Measurements from ENCODE around the gene CAP2. TPM values are rescaled to one million over a fixed set of nuclear protein-coding genes. Genes with fewer than 3 reads are reported as not detected.

Gene CAP2
- total RNA-seq, 1 experiment from 2014 or later, result 37.0 TPM

DNA sequence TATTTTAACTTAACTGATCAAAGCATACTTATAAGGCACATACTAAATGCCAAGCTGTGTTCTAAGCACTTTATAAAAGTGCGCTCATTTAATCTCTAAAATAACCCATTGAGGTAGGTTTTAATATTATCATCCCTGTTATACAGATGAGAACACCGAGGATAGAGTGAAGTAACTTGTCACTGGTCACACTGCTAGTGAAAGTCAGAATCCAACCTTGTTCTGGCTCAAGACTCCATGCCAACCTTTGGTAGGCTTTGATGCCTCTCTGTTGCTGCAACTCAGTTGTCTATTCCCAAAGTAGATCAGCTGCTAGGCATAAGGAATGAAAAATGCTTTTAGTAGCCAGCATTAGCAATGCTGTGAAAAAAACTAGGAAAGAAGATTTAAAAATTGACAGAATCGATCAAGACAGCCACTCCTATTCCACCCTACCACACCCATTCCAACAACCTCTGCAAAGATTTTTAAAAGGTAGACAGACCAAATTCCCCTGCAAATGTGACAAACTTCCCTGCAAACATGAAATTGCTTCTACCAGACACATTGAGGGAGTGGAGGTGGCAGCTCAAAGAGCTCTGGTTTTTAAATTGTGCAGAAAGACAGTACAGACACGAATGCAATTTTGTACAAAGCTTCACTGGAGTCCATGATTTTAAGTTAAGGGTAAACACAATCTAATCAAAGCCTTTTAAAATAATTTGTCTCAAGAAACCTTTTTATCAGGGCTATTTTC, 39.8 kb upstream of the CAP2 start:
- ATAC-seq, result no peak
- in situ Hi-C loops (cut with HindIII; ENCODE audit: low pct_unique_long_range_greater_than_20kb, low sequenced_read_pairs), result no loop called here
- H3K4me3 ChIP-seq (ENCODE audit: low read depth in 2 of 2, low read length in 2 of 2), result no peak overlapping the region
- no peak overlapping the region for H3K27ac ChIP-seq (ENCODE audit: low read length)
- no peaks in the 10 kb centered on the region for H3K27me3 ChIP-seq (ENCODE audit: control insufficient read depth, insufficient read depth, low read length)
- 0 out of 2 replicates have a peak, but pooled peaks cover 7% of the 10 kb centered on the region for H3K4me1 ChIP-seq (ENCODE audit: control insufficient read depth, insufficient read depth, low read length)
- H3K9me3 ChIP-seq (ENCODE audit: control insufficient read depth, insufficient read depth, low read depth, low read length), result no peaks in the 10 kb centered on the region
- intact Hi-C loops (cut with micrococcal nuclease; ENCODE audit: unreplicated experiment), result no loop called here
- ChIA-PET POLR2A (interaction anchor here (0.6 to 1.4 kb wide), 2 partner anchors 9 to 196 kb away, joined by 5 read pairs; no protein-coding TSS in a partner anchor), CTCF (no interaction called here)
- H3K36me3 ChIP-seq (ENCODE audit: control insufficient read depth, insufficient read depth, low read length), result no peaks in the 10 kb centered on the region
- no peak for DNase-seq (ENCODE audit: low read depth, low spot score)
- BruUV-seq (replicated peaks), result no TSS peak
- TF ChIP-seq, protein P1, sequence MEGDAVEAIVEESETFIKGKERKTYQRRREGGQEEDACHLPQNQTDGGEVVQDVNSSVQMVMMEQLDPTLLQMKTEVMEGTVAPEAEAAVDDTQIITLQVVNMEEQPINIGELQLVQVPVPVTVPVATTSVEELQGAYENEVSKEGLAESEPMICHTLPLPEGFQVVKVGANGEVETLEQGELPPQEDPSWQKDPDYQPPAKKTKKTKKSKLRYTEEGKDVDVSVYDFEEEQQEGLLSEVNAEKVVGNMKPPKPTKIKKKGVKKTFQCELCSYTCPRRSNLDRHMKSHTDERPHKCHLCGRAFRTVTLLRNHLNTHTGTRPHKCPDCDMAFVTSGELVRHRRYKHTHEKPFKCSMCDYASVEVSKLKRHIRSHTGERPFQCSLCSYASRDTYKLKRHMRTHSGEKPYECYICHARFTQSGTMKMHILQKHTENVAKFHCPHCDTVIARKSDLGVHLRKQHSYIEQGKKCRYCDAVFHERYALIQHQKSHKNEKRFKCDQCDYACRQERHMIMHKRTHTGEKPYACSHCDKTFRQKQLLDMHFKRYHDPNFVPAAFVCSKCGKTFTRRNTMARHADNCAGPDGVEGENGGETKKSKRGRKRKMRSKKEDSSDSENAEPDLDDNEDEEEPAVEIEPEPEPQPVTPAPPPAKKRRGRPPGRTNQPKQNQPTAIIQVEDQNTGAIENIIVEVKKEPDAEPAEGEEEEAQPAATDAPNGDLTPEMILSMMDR (IDR thresholded peaks at IDR 0.05), result no peak
- TF ChIP-seq, protein P2, sequence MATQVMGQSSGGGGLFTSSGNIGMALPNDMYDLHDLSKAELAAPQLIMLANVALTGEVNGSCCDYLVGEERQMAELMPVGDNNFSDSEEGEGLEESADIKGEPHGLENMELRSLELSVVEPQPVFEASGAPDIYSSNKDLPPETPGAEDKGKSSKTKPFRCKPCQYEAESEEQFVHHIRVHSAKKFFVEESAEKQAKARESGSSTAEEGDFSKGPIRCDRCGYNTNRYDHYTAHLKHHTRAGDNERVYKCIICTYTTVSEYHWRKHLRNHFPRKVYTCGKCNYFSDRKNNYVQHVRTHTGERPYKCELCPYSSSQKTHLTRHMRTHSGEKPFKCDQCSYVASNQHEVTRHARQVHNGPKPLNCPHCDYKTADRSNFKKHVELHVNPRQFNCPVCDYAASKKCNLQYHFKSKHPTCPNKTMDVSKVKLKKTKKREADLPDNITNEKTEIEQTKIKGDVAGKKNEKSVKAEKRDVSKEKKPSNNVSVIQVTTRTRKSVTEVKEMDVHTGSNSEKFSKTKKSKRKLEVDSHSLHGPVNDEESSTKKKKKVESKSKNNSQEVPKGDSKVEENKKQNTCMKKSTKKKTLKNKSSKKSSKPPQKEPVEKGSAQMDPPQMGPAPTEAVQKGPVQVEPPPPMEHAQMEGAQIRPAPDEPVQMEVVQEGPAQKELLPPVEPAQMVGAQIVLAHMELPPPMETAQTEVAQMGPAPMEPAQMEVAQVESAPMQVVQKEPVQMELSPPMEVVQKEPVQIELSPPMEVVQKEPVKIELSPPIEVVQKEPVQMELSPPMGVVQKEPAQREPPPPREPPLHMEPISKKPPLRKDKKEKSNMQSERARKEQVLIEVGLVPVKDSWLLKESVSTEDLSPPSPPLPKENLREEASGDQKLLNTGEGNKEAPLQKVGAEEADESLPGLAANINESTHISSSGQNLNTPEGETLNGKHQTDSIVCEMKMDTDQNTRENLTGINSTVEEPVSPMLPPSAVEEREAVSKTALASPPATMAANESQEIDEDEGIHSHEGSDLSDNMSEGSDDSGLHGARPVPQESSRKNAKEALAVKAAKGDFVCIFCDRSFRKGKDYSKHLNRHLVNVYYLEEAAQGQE (IDR thresholded peaks at IDR 0.05; ENCODE audit: insufficient read depth in 1 of 2, low read depth in 2 of 2, low read length in 1 of 2), result no peak
- TF ChIP-seq POLR2AphosphoS5 (IDR thresholded peaks at IDR 0.05; ENCODE audit: low read depth, low read length) (no peak), TCF7L2 (IDR thresholded peaks at IDR 0.05; ENCODE audit: low read depth, low read length) (no peak), SIN3A (IDR thresholded peaks at IDR 0.05; ENCODE audit: borderline replicate concordance, insufficient read depth, low read depth, low read length) (no peak)

DNA sequence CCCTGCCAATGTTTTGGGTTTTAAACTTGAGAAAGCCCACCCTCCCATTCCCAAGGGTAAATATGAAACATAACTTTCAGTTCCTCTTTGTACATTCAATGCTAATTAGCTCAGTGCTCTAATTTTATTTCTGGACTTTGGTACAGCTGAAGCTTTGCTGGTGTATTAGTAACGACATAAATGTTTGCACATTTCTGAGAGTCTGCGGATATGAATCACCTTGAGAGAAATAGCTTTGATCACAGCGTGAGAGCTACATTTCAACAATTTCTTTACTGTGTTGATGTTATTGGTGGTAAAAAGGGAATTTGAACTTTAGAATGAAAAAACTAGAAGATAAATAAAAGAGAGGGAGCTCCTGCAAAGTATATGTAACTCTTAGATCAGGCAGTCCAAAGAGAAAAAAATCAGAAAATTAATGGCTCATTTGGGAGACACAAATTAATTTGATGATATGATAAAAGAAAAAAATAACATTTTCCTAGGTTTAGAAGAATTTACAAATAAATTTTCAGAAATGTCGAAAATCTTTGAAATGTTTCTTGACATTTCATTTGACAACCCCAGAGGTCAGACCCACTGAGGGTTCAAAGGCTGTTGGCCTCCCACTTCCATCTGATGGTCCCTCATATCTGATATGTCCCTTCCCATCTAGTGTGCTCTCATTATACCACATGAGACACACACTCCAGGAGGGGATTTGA, 38.5 kb upstream of the CAP2 start:
- Histone ChIP-seq H3K36me3 (ENCODE audit: control insufficient read depth, insufficient read depth, low read length) (no peaks in the 10 kb centered on the region), H3K4me3 (ENCODE audit: low read depth in 2 of 2, low read length in 2 of 2) (peak overlapping the region in 1 of 2 experiments; percentile 14; a peak in 1 of 4 replicates), H3K9me3 (ENCODE audit: control insufficient read depth, insufficient read depth, low read depth, low read length) (no peaks in the 10 kb centered on the region), H3K27ac (ENCODE audit: low read length) (peak overlapping the region; percentile 36), H3K27me3 (ENCODE audit: control insufficient read depth, insufficient read depth, low read length) (no peaks in the 10 kb centered on the region), H3K4me1 (ENCODE audit: control insufficient read depth, insufficient read depth, low read length) (0 out of 2 replicates have a peak, but pooled peaks cover 7% of the 10 kb centered on the region)
- CTCF ChIA-PET, result interaction anchor here (0.6 kb wide), 1 partner anchor 41 kb away, joined by 3 read pairs; no protein-coding TSS in a partner anchor
- intact Hi-C loops (cut with micrococcal nuclease; ENCODE audit: unreplicated experiment) (no loop called here), in situ Hi-C loops (cut with HindIII; ENCODE audit: low pct_unique_long_range_greater_than_20kb, low sequenced_read_pairs) (no loop called here)
- ATAC-seq (peak; percentile 93), DNase-seq (ENCODE audit: low read depth, low spot score) (peak; percentile 35)
- TF ChIP-seq TCF7L2 (IDR thresholded peaks at IDR 0.05; ENCODE audit: low read depth, low read length), result peak; percentile 94
- TF ChIP-seq SIN3A (IDR thresholded peaks at IDR 0.05; ENCODE audit: borderline replicate concordance, insufficient read depth, low read depth, low read length), result no peak
- no TSS peak for BruUV-seq (replicated peaks)
- POLR2A ChIA-PET, result interaction anchor here (0.7 to 1.4 kb wide), 2 partner anchors 10 to 32 kb away, joined by 3 to 5 read pairs; no protein-coding TSS in a partner anchor
